ENCODE data around the gene RAB31. TPM values are rescaled to one million over a fixed set of nuclear protein-coding genes. Genes with fewer than 3 reads are reported as not detected.
A peak's percentile ranks its signal among the peaks of the same experiment; 100 is the strongest.

The RAB31 gene
- polyA plus RNA-seq (2011; rRNA removed) (46.3 and 49.1 TPM in 2 replicates), polyA plus RNA-seq (2017; fragmentation: RNase III; extraction: RNeasy Plus Mini Kit Qiagen cat#74134 plus additional on column Dnase treatment) (16.9 to 20.5 TPM (median 18.5 TPM) in 3 replicates), polyA minus RNA-seq (2011; rRNA and poly(A)+ RNA removed) (25.2 and 33.0 TPM in 2 replicates)
- 11.2 and 13.8 TPM in 2 replicates for polyA plus RNA-seq (2012; cell fraction: cytosol; rRNA removed)
- polyA plus RNA-seq (2012; cell fraction: nucleus; rRNA removed) = 11.4 and 19.0 TPM in 2 replicates

GRCh38 chr18:9708057-9708433 lies at the start of gene RAB31:
Gene RAB31, plus strand, starts transcription at chr18:9708301. Its CDS starts 105 bp downstream, at chr18:9708406.
- peak within 1 kb of the TSS; percentile 79 for H3K4me2 ChIP-seq
- CTCF ChIA-PET = interaction anchor here (0.9 to 1.1 kb wide), 4 partner anchors 10 to 42 kb away, joined by 3 read pairs; no protein-coding TSS in a partner anchor
- POLR2A ChIA-PET = interaction anchor here (1.0 kb wide), 2 partner anchors 35 to 96 kb away, joined by 3 read pairs; no protein-coding TSS in a partner anchor
- no peak for TF ChIP-seq GATA3 (IDR thresholded peaks at IDR 0.05; ENCODE audit: borderline replicate concordance)
- no peak for TF ChIP-seq CBX8 (IDR thresholded peaks at IDR 0.05)
- TF ChIP-seq KDM5A (IDR thresholded peaks at IDR 0.05) = no peak
- TF ChIP-seq RCOR1 (IDR thresholded peaks at IDR 0.05; ENCODE audit: low read depth, low read length) = no peak
- no peak for TF ChIP-seq REST (IDR thresholded peaks at IDR 0.05)
- TF ChIP-seq MAX (IDR thresholded peaks at IDR 0.05) = peak; percentile 16
- TF ChIP-seq ZFP36 (IDR thresholded peaks at IDR 0.05; ENCODE audit: borderline replicate concordance, partially characterized antibody) = no peak
- TF ChIP-seq TFCP2L1 (CRISPR knock-in tag; IDR thresholded peaks at IDR 0.05) = no peak
- TF ChIP-seq SMC3 (IDR thresholded peaks at IDR 0.05) = peak; percentile 15; the same call in 1 of the 3 replicates
- no peak for TF ChIP-seq HDAC2 (IDR thresholded peaks at IDR 0.05)
- TF ChIP-seq FOSL2 (IDR thresholded peaks at IDR 0.05) = no peak
- no peak for TF ChIP-seq FOSL2 (CRISPR knock-in tag; IDR thresholded peaks at IDR 0.05)
- TF ChIP-seq JUN (IDR thresholded peaks at IDR 0.05) = 0 out of 5 replicates have a peak, but pooled peaks of 1 of the 2 experiments have one; percentile 24
- TF ChIP-seq POLR2A (IDR thresholded peaks at IDR 0.05; ENCODE audit: low read length) = peak; percentile 40; the same call in 1 of the 2 replicates
- no peak for TF ChIP-seq HES2 (IDR thresholded peaks at IDR 0.05)
- H3K9me3 ChIP-seq = no peaks in the 10 kb centered on the region
- H3K4me1 ChIP-seq = peaks cover 53% of the 10 kb centered on the region
- DNase-seq (ENCODE audit: low read depth in 1 of 2, low spot score in 1 of 2) = peak; percentile 44
- WGBS (ENCODE audit: missing lambda C conversion rate) = 0% methylated on average over 6 of the region's 59 CpGs
- peak within 1 kb of the TSS; percentile 88 to 98 for H3K27ac ChIP-seq
- ATAC-seq = peak; percentile 82
- H3K4me3 ChIP-seq = peak within 1 kb of the TSS; percentile 97
- FAIRE-seq = no peak

- H3K9me3 ChIP-seq = no peaks in the 10 kb centered on the region
- no peaks in the 10 kb centered on the region for H3K4me1 ChIP-seq
- no peak overlapping the region for H3K4me2 ChIP-seq
- ChIA-PET CTCF (interaction anchor here (1.2 to 2.6 kb wide), 4 partner anchors 11 to 84 kb away, joined by 3 to 11 read pairs (median 6); no protein-coding TSS in a partner anchor), POLR2A (no interaction called here)
- no peak overlapping the region for H3K4me3 ChIP-seq
- TF ChIP-seq POLR2A (IDR thresholded peaks at IDR 0.05; ENCODE audit: low read length) (no peak), EP300 (IDR thresholded peaks at IDR 0.05) (no peak), TP53 (CRISPR knock-in tag; IDR thresholded peaks at IDR 0.05) (no peak), NPAS2 (CRISPR knock-in tag; IDR thresholded peaks at IDR 0.05; ENCODE audit: borderline replicate concordance) (no peak), MAX (IDR thresholded peaks at IDR 0.05) (no peak), RCOR1 (IDR thresholded peaks at IDR 0.05; ENCODE audit: low read depth, low read length) (no peak), NR3C1 (IDR thresholded peaks at IDR 0.05) (no peak), EHF (CRISPR knock-in tag; IDR thresholded peaks at IDR 0.05) (no peak), EHMT2 (IDR thresholded peaks at IDR 0.05; ENCODE audit: low read depth) (no peak), ZFP36 (IDR thresholded peaks at IDR 0.05; ENCODE audit: borderline replicate concordance, partially characterized antibody) (no peak), REST (IDR thresholded peaks at IDR 0.05) (no peak)
- H3K27ac ChIP-seq = no peak overlapping the region
- no peak for ATAC-seq
- no peak for DNase-seq (ENCODE audit: low read depth in 1 of 2, low spot score in 1 of 2)
- 91% methylated on average over 23 of the region's 24 CpGs for WGBS (ENCODE audit: missing lambda C conversion rate)
- no peak for FAIRE-seq
Observed at GRCh38 chr18:9659499-9660375, 48.4 kb upstream of the RAB31 start.

All from A549 (cell line).